IMR-90 (cell line): ENCODE results near the gene NIPAL3. TPM values are rescaled to one million over a fixed set of nuclear protein-coding genes. Genes with fewer than 3 reads are reported as not detected.
"Not testable (repeated sequence)": the region's sequence is repeated elsewhere in the genome, so short reads cannot be mapped to it uniquely, and the experiment has no call there.

Experiments
- ATAC-seq: fragments of 200-7000 bp; cut with Tn5 transposase; 2 replicates; pipeline ENCODE4 v1.9.1; 2020; ENCODE audit warnings: low read depth, mild to moderate bottlenecking, moderate library complexity
- BruUV-seq: library from RNA; stranded (reverse); fragments of 400-500 nt; replicated peaks from 2 replicates; lab custom pipeline; 2021; lab: Mats Ljungman, UMichigan
- CTCF ChIA-PET: fragments of 300-600 bp; formaldehyde crosslinking; extraction: SDS; loops from one replicate; lab custom pipeline; 2021; ENCODE audit warnings: antibody characterized with exemption; lab: Yijun Ruan, JAX
- POLR2A ChIA-PET: fragments of 300-600 bp; sonication (Branson Sonifier 250); formaldehyde crosslinking; loops from one replicate; lab custom pipeline; 2022; ENCODE audit warnings: antibody characterized with exemption; ENCODE audit not compliant: unreplicated experiment; lab: Charles Lee
- DNase-seq: peaks from one replicate; pipeline ENCODE4 v3.0.0; 2013
- H2AFZ ChIP-seq: replicated peaks from 2 replicates; pipeline ENCODE3; 2013; ENCODE audit warnings: low read length, mild to moderate bottlenecking; ENCODE audit not compliant: poor library complexity
- H2AK5ac ChIP-seq: 2 replicates; pipeline ENCODE4 v1.6.1; 2013; ENCODE audit warnings: low read depth, low read length, inconsistent platforms
- H2AK9ac ChIP-seq: replicated peaks from 2 replicates; pipeline ENCODE3; 2013; ENCODE audit warnings: mild to moderate bottlenecking, low read depth, low read length, moderate library complexity; ENCODE audit not compliant: poor library complexity
- H2BK120ac ChIP-seq: 2 replicates; pipeline ENCODE4 v1.6.1; 2013; ENCODE audit warnings: low read depth, low read length, inconsistent platforms
- H2BK15ac ChIP-seq: 3 replicates; pipeline ENCODE4 v1.6.1; 2013; ENCODE audit warnings: low read depth, low read length, inconsistent platforms
- H2BK20ac ChIP-seq: 2 replicates; pipeline ENCODE4 v1.6.1; 2013; ENCODE audit warnings: low read depth, mild to moderate bottlenecking, inconsistent platforms, low read length, moderate library complexity
- H2BK5ac ChIP-seq: 2 replicates; pipeline ENCODE4 v1.6.1; 2013; ENCODE audit warnings: mild to moderate bottlenecking, low read depth, low read length, inconsistent platforms; ENCODE audit not compliant: poor library complexity, severe bottlenecking
- H3K14ac ChIP-seq: replicated peaks from 2 replicates; pipeline ENCODE4 v1.6.1; 2013; ENCODE audit warnings: low read depth, low read length, inconsistent platforms
- H3K18ac ChIP-seq: 2 replicates; pipeline ENCODE4 v1.6.1; 2013; ENCODE audit warnings: low read depth, low read length, control low read depth
- H3K23ac ChIP-seq: 2 replicates; pipeline ENCODE4 v1.6.1; 2013; ENCODE audit warnings: low read depth, low read length, inconsistent platforms
- H3K27ac ChIP-seq: 2 replicates; pipeline ENCODE4 v1.5.1; 2013; ENCODE audit warnings: mild to moderate bottlenecking, control low read depth, low read length; ENCODE audit not compliant: insufficient read depth
- H3K27me3 ChIP-seq: 2 replicates; pipeline ENCODE4 v1.6.1; 2013; ENCODE audit warnings: low read length; ENCODE audit not compliant: control insufficient read depth, insufficient read depth
- H3K36me3 ChIP-seq: 2 replicates; pipeline ENCODE4 v1.6.1; 2013; ENCODE audit warnings: low read length, mixed read lengths; ENCODE audit not compliant: control insufficient read depth, insufficient read depth
- H3K4ac ChIP-seq: 2 replicates; pipeline ENCODE4 v1.6.1; 2013; ENCODE audit warnings: low read depth, low read length, inconsistent platforms
- H3K4me1 ChIP-seq: 2 replicates; pipeline ENCODE4 v1.6.1; 2013; ENCODE audit warnings: low read length, mixed read lengths; ENCODE audit not compliant: control insufficient read depth, insufficient read depth
- H3K4me2 ChIP-seq: 2 replicates; pipeline ENCODE4 v1.6.1; 2013; ENCODE audit warnings: low read depth, mild to moderate bottlenecking, control low read depth, low read length, moderate library complexity
- H3K4me3 ChIP-seq: 2 replicates; pipeline ENCODE4 v1.5.1; 2013; ENCODE audit warnings: low read depth, mild to moderate bottlenecking, control low read depth, low read length, moderate library complexity; ENCODE audit not compliant: insufficient read depth
- H3K56ac ChIP-seq: 2 replicates; pipeline ENCODE4 v1.6.1; 2013; ENCODE audit warnings: low read length, inconsistent platforms; ENCODE audit not compliant: insufficient read depth; ENCODE audit errors: extremely low read depth
- H3K79me1 ChIP-seq, 2 experiments: 2 replicates each; pipeline ENCODE4 v1.6.1; 2013; ENCODE audit warnings: low read length in 2 of 2, inconsistent platforms in 1 of 2, low read depth in 1 of 2
- H3K9ac ChIP-seq: 2 replicates; pipeline ENCODE4 v1.6.1; 2013; ENCODE audit warnings: low read depth, low read length, control low read depth
- H3K9me1 ChIP-seq: 2 replicates; pipeline ENCODE4 v1.6.1; 2013; ENCODE audit warnings: low read length, inconsistent platforms; ENCODE audit not compliant: insufficient read depth
- H3K9me3 ChIP-seq: 2 replicates; pipeline ENCODE4 v1.6.1; 2013; ENCODE audit warnings: low read length; ENCODE audit not compliant: control insufficient read depth, insufficient read depth
- H4K20me1 ChIP-seq: 2 replicates; pipeline ENCODE4 v1.6.1; 2013; ENCODE audit warnings: low read length, inconsistent platforms; ENCODE audit not compliant: insufficient read depth
- H4K5ac ChIP-seq: 2 replicates; pipeline ENCODE4 v1.6.1; 2013; ENCODE audit warnings: mild to moderate bottlenecking, low read depth, low read length, control low read depth
- H4K8ac ChIP-seq, 2 experiments: 2 replicates each; pipeline ENCODE4 v1.6.1; 2013; ENCODE audit warnings: low read depth in 2 of 2, low read length in 2 of 2, control low read depth in 1 of 2, inconsistent platforms in 1 of 2
- H4K91ac ChIP-seq: 2 replicates; pipeline ENCODE4 v1.6.1; 2013; ENCODE audit warnings: low read depth, low read length, inconsistent platforms; ENCODE audit not compliant: insufficient read depth
- FOS ChIP-seq: fragments of 150-350 bp; IDR thresholded peaks from 2 replicates; pipeline ENCODE4 v1.6.1; 2016; ENCODE audit warnings: low read depth, low read length
- WGBS, 2 experiments: methylation state at CpG; one replicate each; pipeline versions ENCODE4 v1.1.5 to v1.1.7; 2013; ENCODE audit warnings: missing lambda C conversion rate in 2 of 2; ENCODE audit not compliant: insufficient read length in 1 of 2; ENCODE audit errors: extremely low coverage in 2 of 2; 5-methylcytosine and 5-hydroxymethylcytosine counted together
- dilution Hi-C: fragments of 300-500 bp; cut with HindIII; formaldehyde crosslinking; loops from one replicate; pipeline ENCODE4 v1.14.3; 2018; ENCODE audit warnings: low sequenced_read_pairs; ENCODE audit not compliant: unreplicated experiment
- in situ Hi-C: fragments of 300-500 bp; cut with MboI; formaldehyde crosslinking; loops from 3 replicates; pipeline ENCODE4 v1.14.3; 2019; ENCODE audit warnings: low sequenced_read_pairs, inconsistent platforms, mixed read lengths
- intact Hi-C: fragments of 100-400 bp; cut with micrococcal nuclease; formaldehyde crosslinking; loops from 2 replicates; pipeline ENCODE4 v1.10.0; 2022
- polyA plus RNA-seq, 3 experiments: library from polyadenylated mRNA; depleted of rRNA; stranded (reverse); fragments of >200 nt; gene quantifications; 2 replicates each; pipeline ENCODE4 v1.2.3, GENCODE V29; 2012; ENCODE audit warnings: low replicate concordance in 1 of 3
- total RNA-seq: library from RNA; depleted of rRNA; stranded (reverse); fragments of >200 nt; gene quantifications from 2 replicates; pipeline ENCODE4 v1.2.3, GENCODE V29; 2012

Gene NIPAL3
- total and polyA plus RNA-seq, 2 of the 4 experiments (the other 2 are of a cell fraction): 55.0 to 123 TPM

DNA sequence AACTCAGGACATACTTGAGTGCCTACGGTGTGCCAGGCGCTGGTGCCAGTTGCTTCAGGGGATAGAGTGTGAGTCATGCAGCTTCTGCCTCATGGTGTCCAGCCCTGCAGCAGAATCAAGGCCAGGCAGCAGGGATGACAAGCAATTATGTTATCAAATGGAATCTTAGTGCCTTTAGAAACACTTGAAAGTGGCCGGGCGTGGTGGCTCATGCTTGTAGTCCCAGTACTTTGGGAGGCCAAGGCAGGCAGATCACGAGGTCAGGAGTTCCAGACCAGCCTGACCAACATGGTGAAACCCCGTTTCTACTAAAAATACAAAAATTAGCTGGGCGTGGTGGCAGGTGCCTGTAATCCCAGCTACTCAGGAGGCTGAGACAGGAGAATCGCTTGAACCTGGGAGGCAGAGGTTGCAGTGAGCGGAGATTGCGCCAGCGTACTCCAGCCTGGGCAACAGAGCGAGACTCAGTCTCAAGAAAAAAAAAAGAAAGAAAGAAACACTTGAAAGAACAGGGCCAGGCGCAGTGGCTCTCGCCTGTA, 100.1 kb downstream of the NIPAL3 start:
- TF ChIP-seq FOS: 0 out of 2 replicates have a peak, but pooled peaks have one; percentile 9
- dilution Hi-C loops, H2BK5ac ChIP-seq, H2BK15ac ChIP-seq, BruUV-seq, H4K20me1 ChIP-seq, H4K5ac ChIP-seq, H3K36me3 ChIP-seq, H3K79me1 ChIP-seq, H3K14ac ChIP-seq, H4K8ac ChIP-seq, intact Hi-C loops, H3K9ac ChIP-seq, H3K4me2 ChIP-seq, H4K91ac ChIP-seq, H3K9me1 ChIP-seq, H2AK5ac ChIP-seq, H3K9me3 ChIP-seq, H3K23ac ChIP-seq, in situ Hi-C loops, H3K4me1 ChIP-seq, H3K27ac ChIP-seq, H2BK120ac ChIP-seq, POLR2A ChIA-PET, H2AK9ac ChIP-seq, H3K4ac ChIP-seq, H3K56ac ChIP-seq, H3K4me3 ChIP-seq, H3K27me3 ChIP-seq, H2AFZ ChIP-seq, H2BK20ac ChIP-seq, H3K18ac ChIP-seq: not testable (repeated sequence)
- DNase-seq (peak; percentile 47), ATAC-seq (peak; percentile 59; the same call in 1 of the 2 replicates)
- CTCF ChIA-PET: interaction anchor here (1.1 to 1.2 kb wide), 2 partner anchors 10 to 14 kb away, joined by 3 to 5 read pairs; partner anchors contain the start of gene RCAN3
- 93% methylated on average over 6 of the region's 14 CpGs; no CpG with 5 or more reads in 1 of the 2 experiments for WGBS, 2 experiments
